H1 (cell line): ENCODE data around the gene NTNG2. TPM values are rescaled to one million over a fixed set of nuclear protein-coding genes. Genes with fewer than 3 reads are reported as not detected.

ENCODE experiments used
- CTCF ChIA-PET: fragments of 300-600 bp; sonication (Branson Sonifier 250); formaldehyde crosslinking; loops from one replicate; lab custom pipeline; 2021; ENCODE audit not compliant: partially characterized antibody; lab: Charles Lee
- POLR2A ChIA-PET: fragments of 300-600 bp; sonication (Branson Sonifier 250); formaldehyde crosslinking; loops from one replicate; lab custom pipeline; 2021; ENCODE audit warnings: inconsistent platforms; ENCODE audit not compliant: partially characterized antibody; lab: Charles Lee
- DNase-seq, 2 experiments: peaks; one replicate each; pipeline versions ENCODE4 v3.0.0 to v3.0.0-alpha.2; 2010 to 2022; ENCODE audit warnings: low spot score in 2 of 2, low read depth in 1 of 2, mixed read lengths in 1 of 2
- FAIRE-seq: peaks from 2 replicates; lab custom pipeline; 2011; peaks lifted over from hg19 to GRCh38; lab: Jason Lieb, UNC
- H2AFZ ChIP-seq: 2 replicates; pipeline ENCODE4 v1.8.1; 2012; ENCODE audit warnings: low read length, inconsistent platforms
- H2AK5ac ChIP-seq: 2 replicates; pipeline ENCODE4 v1.6.1; 2013; ENCODE audit warnings: low read depth, low read length
- H2BK120ac ChIP-seq: replicated peaks from 2 replicates; pipeline ENCODE3; 2013; ENCODE audit warnings: low read depth, low read length, inconsistent platforms
- H2BK12ac ChIP-seq: 2 replicates; pipeline ENCODE4 v1.6.1; 2013; ENCODE audit warnings: low read depth, low read length
- H2BK15ac ChIP-seq: 2 replicates; pipeline ENCODE4 v1.6.1; 2013; ENCODE audit warnings: low read length
- H2BK20ac ChIP-seq: 2 replicates; pipeline ENCODE4 v1.6.1; 2013; ENCODE audit warnings: low read length
- H2BK5ac ChIP-seq: 2 replicates; pipeline ENCODE4 v1.6.1; 2013; ENCODE audit warnings: low read depth, low read length
- H3K14ac ChIP-seq: 2 replicates; pipeline ENCODE4 v1.6.1; 2013; ENCODE audit warnings: inconsistent platforms; ENCODE audit not compliant: insufficient read length
- H3K18ac ChIP-seq: 2 replicates; pipeline ENCODE4 v1.6.1; 2013; ENCODE audit warnings: low read length; ENCODE audit errors: extremely low read depth
- H3K23ac ChIP-seq: 2 replicates; pipeline ENCODE4 v1.6.1; 2013; ENCODE audit warnings: inconsistent platforms; ENCODE audit not compliant: insufficient read length
- H3K23me2 ChIP-seq: 2 replicates; pipeline ENCODE4 v1.6.1; 2013; ENCODE audit warnings: low read depth, low read length
- H3K27ac ChIP-seq: 2 replicates; pipeline ENCODE4 v1.6.1; 2011; ENCODE audit warnings: low read depth, low read length, inconsistent platforms
- H3K27me3 ChIP-seq, 4 experiments: replicated peaks in 1 of 4; 1 replicate in 1 of 4; 2 replicates in 3 of 4; pipeline versions ENCODE4 v1.6.1 to v1.8.1; 2011 to 2013; ENCODE audit warnings: low read length in 3 of 4, mild to moderate bottlenecking in 3 of 4, inconsistent platforms in 2 of 4, mixed read lengths in 2 of 4, moderate library complexity in 1 of 4; ENCODE audit not compliant: control insufficient read depth in 3 of 4, insufficient read depth in 3 of 4; ENCODE audit errors: extremely low read depth in 1 of 4
- H3K36me3 ChIP-seq, 4 experiments: 2 replicates each; pipeline versions ENCODE4 v1.6.1 to v1.8.1; 2011 to 2013; ENCODE audit warnings: mild to moderate bottlenecking in 4 of 4, low read length in 3 of 4, moderate library complexity in 2 of 4, control low read depth in 1 of 4, inconsistent platforms in 1 of 4; ENCODE audit not compliant: insufficient read depth in 4 of 4, control insufficient read depth in 2 of 4
- H3K4ac ChIP-seq: replicated peaks from 2 replicates; pipeline ENCODE3; 2013; ENCODE audit warnings: low read length, low read depth, mixed read lengths, inconsistent platforms; ENCODE audit not compliant: insufficient read length
- H3K4me1 ChIP-seq, 4 experiments: replicated peaks in 1 of 4; 1 replicate in 1 of 4; 2 replicates in 3 of 4; pipeline versions ENCODE4 v1.6.1 to v1.8.1; 2011 to 2013; ENCODE audit warnings: low read length in 3 of 4, inconsistent platforms in 2 of 4, mixed read lengths in 1 of 4; ENCODE audit not compliant: insufficient read depth in 4 of 4, control insufficient read depth in 3 of 4
- H3K4me2 ChIP-seq, 2 experiments: 2 replicates each; pipeline versions ENCODE4 v1.6.1 to v1.8.1; 2011 to 2013; ENCODE audit warnings: low read depth in 2 of 2, low read length in 2 of 2, control low read depth in 1 of 2, inconsistent platforms in 1 of 2, mild to moderate bottlenecking in 1 of 2; ENCODE audit not compliant: insufficient read depth in 1 of 2
- H3K4me3 ChIP-seq, 4 experiments: fragments of 200-600, 300-600 bp in 1 of 4; sonication (generic), shearing (Covaris generic), sonication (Bioruptor Twin) in 1 of 4; 2 replicates each; pipeline versions ENCODE4 v1.5.1 to v1.8.1; 2011 to 2016; ENCODE audit warnings: low read length in 4 of 4, low read depth in 3 of 4, control low read depth in 2 of 4, inconsistent platforms in 2 of 4, mild to moderate bottlenecking in 2 of 4, mixed read lengths in 1 of 4, moderate library complexity in 1 of 4; ENCODE audit not compliant: insufficient read depth in 2 of 4; ENCODE audit errors: extremely low read depth in 1 of 4
- H3K56ac ChIP-seq: replicated peaks from 2 replicates; pipeline ENCODE3; 2013; ENCODE audit warnings: low read depth, mild to moderate bottlenecking, mixed read lengths, low read length, inconsistent platforms; ENCODE audit not compliant: insufficient read length
- H3K79me1 ChIP-seq: 2 replicates; pipeline ENCODE4 v1.6.1; 2013; ENCODE audit warnings: low read depth, low read length, control low read depth
- H3K79me2 ChIP-seq, 2 experiments: 2 replicates each; pipeline versions ENCODE4 v1.6.1 to v1.8.1; 2012 to 2013; ENCODE audit warnings: low read length in 2 of 2, mild to moderate bottlenecking in 2 of 2, inconsistent platforms in 1 of 2; ENCODE audit not compliant: insufficient read depth in 2 of 2, control insufficient read depth in 1 of 2
- H3K9ac ChIP-seq, 4 experiments: replicated peaks in 1 of 4; 1 replicate in 1 of 4; 2 replicates in 3 of 4; pipeline versions ENCODE4 v1.6.1 to v1.8.1; 2011 to 2013; ENCODE audit warnings: low read depth in 3 of 4, low read length in 3 of 4, control low read depth in 2 of 4, mild to moderate bottlenecking in 2 of 4, moderate library complexity in 2 of 4, inconsistent platforms in 1 of 4; ENCODE audit errors: extremely low read depth in 1 of 4
- H3K9me3 ChIP-seq, 2 experiments: 2 replicates each; pipeline versions ENCODE4 v1.6.1 to v1.8.1; 2012 to 2013; ENCODE audit warnings: mild to moderate bottlenecking in 2 of 2, moderate library complexity in 2 of 2, control low read depth in 1 of 2, inconsistent platforms in 1 of 2, low read depth in 1 of 2, low read length in 1 of 2, mixed read lengths in 1 of 2; ENCODE audit not compliant: insufficient read depth in 2 of 2
- H4K20me1 ChIP-seq, 2 experiments: replicated peaks in 1 of 2; 2 replicates each; pipeline versions ENCODE3 to v1.8.1; 2011 to 2013; ENCODE audit warnings: inconsistent platforms in 2 of 2, low read length in 2 of 2, mild to moderate bottlenecking in 1 of 2; ENCODE audit not compliant: insufficient read depth in 2 of 2, control insufficient read depth in 1 of 2
- H4K5ac ChIP-seq: 2 replicates; pipeline ENCODE4 v1.6.1; 2013; ENCODE audit warnings: low read length, low read depth, mixed read lengths, inconsistent platforms; ENCODE audit not compliant: insufficient read length
- H4K8ac ChIP-seq: 2 replicates; pipeline ENCODE4 v1.8.0; 2013; ENCODE audit warnings: mild to moderate bottlenecking, moderate library complexity, low read length, inconsistent platforms; ENCODE audit not compliant: insufficient read depth; ENCODE audit errors: extremely low read depth
- H4K91ac ChIP-seq: replicated peaks from 2 replicates; pipeline ENCODE3; 2013; ENCODE audit warnings: low read length, mixed read lengths, inconsistent platforms; ENCODE audit not compliant: insufficient read length
- ASH2L ChIP-seq: fragments of 200-600, 300-600 bp; sonication (generic); IDR thresholded peaks from one replicate; pipeline ENCODE4 v1.7.1; 2017; ENCODE audit warnings: low read length
- BACH1 ChIP-seq: IDR thresholded peaks from 2 replicates; pipeline ENCODE4 v1.6.1; 2012; ENCODE audit warnings: low read length, improper control_type of control experiment
- CHD2 ChIP-seq: IDR thresholded peaks from 2 replicates; pipeline ENCODE4 v1.6.1; 2012; ENCODE audit warnings: low read length, improper control_type of control experiment
- CREB1 ChIP-seq: IDR thresholded peaks from 2 replicates; pipeline ENCODE4 v1.6.1; 2012; ENCODE audit warnings: inconsistent platforms
- EP300 ChIP-seq, 2 experiments: IDR thresholded peaks; 1 replicate in 1 of 2; 2 replicates in 1 of 2; pipeline ENCODE4 v1.6.1; 2011 to 2012; ENCODE audit warnings: low read depth in 2 of 2, low read length in 2 of 2, mild to moderate bottlenecking in 2 of 2, borderline replicate concordance in 1 of 2, inconsistent platforms in 1 of 2, moderate library complexity in 1 of 2
- KDM4A ChIP-seq: IDR thresholded peaks from one replicate; pipeline ENCODE4 v1.7.1; 2012; ENCODE audit warnings: low read depth, mild to moderate bottlenecking, moderate library complexity, low read length, inconsistent platforms; ENCODE audit not compliant: severe bottlenecking
- PHF8 ChIP-seq: fragments of 200-600 bp; sonication (generic); conservative IDR thresholded peaks from 2 replicates; pipeline ENCODE4 v1.7.1; 2012; ENCODE audit warnings: low read depth, mild to moderate bottlenecking, inconsistent platforms, low read length, moderate library complexity
- RFX5 ChIP-seq: IDR thresholded peaks from 2 replicates; pipeline ENCODE4 v1.6.1; 2011; ENCODE audit warnings: low read depth, low read length, improper control_type of control experiment, borderline replicate concordance
- RNF2 ChIP-seq: fragments of 200-900, 300-1000 bp; sonication (generic); IDR thresholded peaks from 2 replicates; pipeline ENCODE4 v1.7.1; 2016; ENCODE audit warnings: borderline replicate concordance, low read depth, mild to moderate bottlenecking, antibody characterized with exemption, low read length; ENCODE audit not compliant: poor library complexity, severe bottlenecking; ENCODE audit errors: missing control alignments
- RXRA ChIP-seq: IDR thresholded peaks from 2 replicates; pipeline ENCODE4 v1.6.1; 2011; ENCODE audit warnings: low read depth, mild to moderate bottlenecking, low read length, moderate library complexity; ENCODE audit not compliant: insufficient read depth
- SP1 ChIP-seq: IDR thresholded peaks from 2 replicates; pipeline ENCODE4 v1.6.1; 2011; ENCODE audit warnings: low read depth, low read length
- TBP ChIP-seq: IDR thresholded peaks from 2 replicates; pipeline ENCODE4 v1.6.1; 2011; ENCODE audit warnings: low read depth, low read length, improper control_type of control experiment
- WGBS, 2 experiments: shearing (Covaris generic) in 1 of 2; methylation state at CpG; one replicate each; pipeline versions ENCODE4 v1.1.6 to v1.1.7; 2013 to 2015; ENCODE audit warnings: low lambda C conversion rate in 2 of 2, mixed read lengths in 2 of 2, inconsistent platforms in 1 of 2, low coverage in 1 of 2, missing lambda C conversion rate in 1 of 2; ENCODE audit not compliant: insufficient replicate concordance in 2 of 2, insufficient coverage in 1 of 2, insufficient read length in 1 of 2; ENCODE audit errors: extremely low coverage in 1 of 2, missing lambda C conversion rate in 1 of 2; 5-methylcytosine and 5-hydroxymethylcytosine counted together
- polyA plus RNA-seq, 7 experiments: library from polyadenylated mRNA; depleted of rRNA in 3 of 7; stranded (reverse) in 5 of 7; unstranded in 2 of 7; fragments of >200 nt in 5 of 7; fragments of 200-250 nt in 2 of 7; gene quantifications; 1 replicate in 5 of 7; 2 replicates in 1 of 7; 4 replicates in 1 of 7; pipeline versions ENCODE4 v1.2.1 to v1.2.3, GENCODE V29; 2011 to 2013; ENCODE audit warnings: missing spikeins in 2 of 7, mixed read lengths in 2 of 7
- total RNA-seq: library from RNA; stranded (reverse); fragmentation: NEBNext Ultra II Directional; extraction: Animal tissue kit (Norgen Biotek cat#: 25700); gene quantifications from 2 replicates; pipeline ENCODE4 v1.2.1, GENCODE V29; 2021
- TF ChIP-seq, protein P1 (sequence below): IDR thresholded peaks from 2 replicates; pipeline ENCODE4 v1.6.1; 2012; ENCODE audit warnings: inconsistent platforms

NTNG2 gene
- total and polyA plus RNA-seq, 2 of the 8 experiments (the other 6 are each of a cell fraction or from before 2014, with no cell fraction given): 1.4 to 1.5 TPM

DNA sequence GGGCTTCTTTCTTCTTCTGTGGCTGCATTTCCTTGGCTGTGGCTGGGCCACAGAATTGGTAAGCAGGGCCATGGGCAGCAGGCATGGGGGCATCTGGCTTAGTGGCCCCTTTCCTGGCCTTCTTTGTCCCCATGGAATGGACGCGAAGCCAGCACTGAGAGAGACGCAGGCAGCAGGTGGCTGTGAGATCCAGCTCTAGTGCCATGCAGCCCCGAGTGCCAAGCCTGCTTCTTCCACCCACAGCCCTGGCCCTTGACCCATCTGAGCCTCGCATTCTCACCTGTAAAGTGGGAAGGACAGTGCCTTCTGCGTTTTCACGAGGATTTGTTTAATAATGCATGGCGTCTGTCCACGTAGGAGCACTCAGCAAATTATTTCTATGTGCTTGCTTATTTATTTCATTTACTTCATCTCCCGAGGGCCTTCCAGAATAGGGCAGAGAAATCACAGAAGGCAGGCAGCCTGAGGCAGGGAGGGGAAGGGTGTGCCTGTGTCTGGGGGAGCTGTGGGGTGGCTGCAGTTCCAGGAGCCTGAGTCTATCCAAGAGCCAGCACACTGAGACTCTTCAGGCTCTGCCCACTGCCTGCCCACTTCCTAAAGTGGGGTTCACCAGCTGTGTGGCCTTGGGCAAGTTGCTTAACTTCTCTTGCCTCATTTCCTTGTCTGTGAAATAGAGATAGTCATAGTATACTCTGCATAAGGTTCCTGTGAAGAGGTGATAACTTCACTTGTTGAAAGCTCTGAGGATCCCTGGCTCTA is 55.2 kb downstream of the NTNG2 start:
- H3K18ac ChIP-seq: no peak overlapping the region
- H3K4ac ChIP-seq: no peak overlapping the region
- H3K14ac ChIP-seq: no peak overlapping the region
- H3K23me2 ChIP-seq: no peaks in the 10 kb centered on the region
- no peak overlapping the region for H3K4me2 ChIP-seq
- FAIRE-seq: no peak
- H3K79me1 ChIP-seq: no peaks in the 10 kb centered on the region
- H3K27ac ChIP-seq: no peak overlapping the region
- no peak for DNase-seq
- H3K27me3 ChIP-seq: no peaks in the 10 kb centered on the region
- H3K4me3 ChIP-seq: no peak overlapping the region
- TF ChIP-seq, protein P1, sequence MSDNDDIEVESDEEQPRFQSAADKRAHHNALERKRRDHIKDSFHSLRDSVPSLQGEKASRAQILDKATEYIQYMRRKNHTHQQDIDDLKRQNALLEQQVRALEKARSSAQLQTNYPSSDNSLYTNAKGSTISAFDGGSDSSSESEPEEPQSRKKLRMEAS: no peak
- TF ChIP-seq EP300 (IDR thresholded peaks at IDR 0.05; ENCODE audit: borderline replicate concordance in 1 of 2, low read depth in 2 of 2, low read length in 2 of 2) (no peak), RXRA (no peak), RFX5 (no peak), BACH1 (no peak), PHF8 (no peak), SP1 (no peak), CREB1 (no peak), CHD2 (no peak), RNF2 (no peak), TBP (no peak), ASH2L (no peak), KDM4A (no peak)
- no peak overlapping the region for H4K8ac ChIP-seq
- no peak overlapping the region for H4K91ac ChIP-seq
- peaks cover 0 to 8% (median 5%) of the 10 kb centered on the region in 4 experiments; a peak in 6 of 7 replicates for H3K4me1 ChIP-seq
- no peaks in the 10 kb centered on the region for H3K36me3 ChIP-seq
- no peaks in the 10 kb centered on the region for H3K9me3 ChIP-seq
- no peak overlapping the region for H3K23ac ChIP-seq
- H3K9ac ChIP-seq: no peak overlapping the region
- no peak overlapping the region for H2BK120ac ChIP-seq
- H2BK20ac ChIP-seq: no peak overlapping the region
- H4K5ac ChIP-seq: no peak overlapping the region
- H3K79me2 ChIP-seq: no peaks in the 10 kb centered on the region; a peak in 1 of 4 replicates
- H2AK5ac ChIP-seq: no peak overlapping the region
- no peaks in the 10 kb centered on the region for H4K20me1 ChIP-seq
- H3K56ac ChIP-seq: no peak overlapping the region
- 87% methylated on average over 10 of the region's 10 CpGs; no CpG with 5 or more reads in 1 of the 2 experiments for whole genome bisulfite sequencing, 2 experiments
- CTCF ChIA-PET: interaction anchor here (0.6 to 8.3 kb wide), 11 partner anchors 14 to 1429 kb away, joined by 3 to 64 read pairs (median 4); no protein-coding TSS in a partner anchor
- no peak overlapping the region for H2BK15ac ChIP-seq
- H2BK12ac ChIP-seq: no peak overlapping the region
- no peak overlapping the region for H2AFZ ChIP-seq
- H2BK5ac ChIP-seq: no peak overlapping the region
- POLR2A ChIA-PET: interaction anchor here (1.1 kb wide), 1 partner anchor 50 kb away, joined by 4 read pairs; no protein-coding TSS in a partner anchor
